Progenitor cell of endocrine pancreas (in vitro differentiated cells): ENCODE data around the gene MAP7D3. TPM values are rescaled to one million over a fixed set of nuclear protein-coding genes. Genes with fewer than 3 reads are reported as not detected.

Experiments used
- DNase-seq: peaks from one replicate; pipeline ENCODE4 v3.0.0; 2021; ENCODE audit warnings: low spot score; ENCODE audit not compliant: unreplicated experiment
- H3K27ac Mint-ChIP-seq: 2 replicates; pipeline ENCODE4 v1.8.0; 2021; ENCODE audit warnings: mild to moderate bottlenecking, moderate library complexity, mixed read lengths
- H3K27me3 Mint-ChIP-seq: 2 replicates; pipeline ENCODE4 v1.8.0; 2021; ENCODE audit warnings: mixed read lengths
- H3K36me3 Mint-ChIP-seq: 2 replicates; pipeline ENCODE4 v1.8.0; 2022; ENCODE audit warnings: mixed read lengths; ENCODE audit not compliant: insufficient read depth
- H3K4me1 Mint-ChIP-seq: 2 replicates; pipeline ENCODE4 v1.8.0; 2021; ENCODE audit warnings: low read depth, mixed read lengths
- H3K4me3 Mint-ChIP-seq: 2 replicates; pipeline ENCODE4 v1.8.0; 2021; ENCODE audit warnings: low read depth, mild to moderate bottlenecking, moderate library complexity, mixed read lengths
- H3K9me3 Mint-ChIP-seq: 2 replicates; pipeline ENCODE4 v1.8.0; 2021; ENCODE audit warnings: low read depth, mixed read lengths
- total RNA-seq: library from RNA; stranded (reverse); gene quantifications from 2 replicates; pipeline ENCODE4 v1.2.1, GENCODE V29; 2021
- TF ChIP-seq, protein P1 (sequence below): fragments of 200-600 bp; sonication (generic); IDR thresholded peaks from one replicate; pipeline ENCODE4 v1.5.0; 2021; ENCODE audit warnings: antibody characterized with exemption, mild to moderate bottlenecking; ENCODE audit not compliant: unreplicated experiment

The MAP7D3 gene
- total RNA-seq, 1 donor from 2014 or later: 5.8 TPM

DNA sequence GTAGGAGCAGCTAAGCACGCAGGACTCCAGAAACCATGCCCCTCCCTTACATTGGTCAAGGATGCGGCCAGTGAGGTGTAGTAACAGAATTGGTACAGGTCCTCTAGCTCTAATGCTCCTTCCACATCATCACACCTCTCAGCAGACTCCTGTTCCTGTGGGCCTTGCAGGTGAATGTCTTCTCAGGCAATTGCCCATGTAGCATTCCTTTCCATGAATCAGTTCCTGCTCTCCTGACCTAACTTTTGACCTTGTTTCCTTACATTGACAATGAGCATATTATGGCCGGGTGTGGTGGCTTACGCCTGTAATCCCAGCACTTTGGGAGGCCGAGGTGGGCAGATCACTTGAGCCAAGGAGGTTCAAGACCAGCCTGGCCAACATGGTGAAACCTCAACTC is 31.3 kb downstream of the MAP7D3 start:
- no peak overlapping the region for H3K27ac Mint-ChIP-seq
- DNase-seq: no peak
- H3K27me3 Mint-ChIP-seq: no peaks in the 10 kb centered on the region
- H3K36me3 Mint-ChIP-seq: peaks cover 9% of the 10 kb centered on the region
- H3K9me3 Mint-ChIP-seq: peaks cover 8% of the 10 kb centered on the region
- no peaks in the 10 kb centered on the region for H3K4me1 Mint-ChIP-seq
- TF ChIP-seq, protein P1, sequence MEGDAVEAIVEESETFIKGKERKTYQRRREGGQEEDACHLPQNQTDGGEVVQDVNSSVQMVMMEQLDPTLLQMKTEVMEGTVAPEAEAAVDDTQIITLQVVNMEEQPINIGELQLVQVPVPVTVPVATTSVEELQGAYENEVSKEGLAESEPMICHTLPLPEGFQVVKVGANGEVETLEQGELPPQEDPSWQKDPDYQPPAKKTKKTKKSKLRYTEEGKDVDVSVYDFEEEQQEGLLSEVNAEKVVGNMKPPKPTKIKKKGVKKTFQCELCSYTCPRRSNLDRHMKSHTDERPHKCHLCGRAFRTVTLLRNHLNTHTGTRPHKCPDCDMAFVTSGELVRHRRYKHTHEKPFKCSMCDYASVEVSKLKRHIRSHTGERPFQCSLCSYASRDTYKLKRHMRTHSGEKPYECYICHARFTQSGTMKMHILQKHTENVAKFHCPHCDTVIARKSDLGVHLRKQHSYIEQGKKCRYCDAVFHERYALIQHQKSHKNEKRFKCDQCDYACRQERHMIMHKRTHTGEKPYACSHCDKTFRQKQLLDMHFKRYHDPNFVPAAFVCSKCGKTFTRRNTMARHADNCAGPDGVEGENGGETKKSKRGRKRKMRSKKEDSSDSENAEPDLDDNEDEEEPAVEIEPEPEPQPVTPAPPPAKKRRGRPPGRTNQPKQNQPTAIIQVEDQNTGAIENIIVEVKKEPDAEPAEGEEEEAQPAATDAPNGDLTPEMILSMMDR: no peak
- no peak overlapping the region for H3K4me3 Mint-ChIP-seq

GRCh38 chrX:136215559-136215958 is 35.6 kb downstream of the MAP7D3 start:
- Mint-ChIP-seq H3K4me1 (no peaks in the 10 kb centered on the region), H3K9me3 (no peaks in the 10 kb centered on the region), H3K27me3 (no peaks in the 10 kb centered on the region), H3K36me3 (peaks cover 3% of the 10 kb centered on the region), H3K27ac (no peak overlapping the region), H3K4me3 (no peak overlapping the region)
- TF ChIP-seq, protein P1: no peak
- DNase-seq: no peak

DNA sequence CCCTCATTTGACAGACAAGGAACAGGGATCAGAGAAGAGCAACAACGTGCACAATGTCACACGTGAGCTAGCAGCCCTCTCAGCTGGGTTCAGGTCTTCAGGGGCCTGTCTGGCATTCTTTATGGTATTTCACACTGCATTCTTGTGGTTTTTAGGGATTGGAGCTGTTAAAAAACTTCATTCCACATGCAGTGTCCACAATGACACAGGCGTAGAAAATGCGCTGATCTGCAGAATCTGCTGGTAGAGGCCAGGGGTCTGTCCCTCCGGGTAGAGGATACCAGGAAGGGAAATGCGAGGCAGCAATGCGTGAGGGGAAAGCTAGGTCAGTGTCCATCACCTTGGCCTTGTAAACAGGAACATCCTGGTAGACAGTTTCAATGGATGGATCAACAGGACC is 36.6 kb downstream of the MAP7D3 start:
- no peaks in the 10 kb centered on the region for H3K4me1 Mint-ChIP-seq
- TF ChIP-seq, protein P1: no peak
- no peaks in the 10 kb centered on the region for H3K27me3 Mint-ChIP-seq
- no peak overlapping the region for H3K4me3 Mint-ChIP-seq
- no peaks in the 10 kb centered on the region for H3K9me3 Mint-ChIP-seq
- no peak for DNase-seq
- no peaks in the 10 kb centered on the region for H3K36me3 Mint-ChIP-seq
- no peak overlapping the region for H3K27ac Mint-ChIP-seq

GRCh38 chrX:136212557-136213111 is 38.6 kb downstream of the MAP7D3 start:
- peaks cover 1% of the 10 kb centered on the region for H3K4me1 Mint-ChIP-seq
- no peak overlapping the region for H3K4me3 Mint-ChIP-seq
- TF ChIP-seq, protein P1: no peak
- no peak overlapping the region for H3K27ac Mint-ChIP-seq
- H3K9me3 Mint-ChIP-seq: no peaks in the 10 kb centered on the region
- H3K36me3 Mint-ChIP-seq: no peaks in the 10 kb centered on the region
- H3K27me3 Mint-ChIP-seq: no peaks in the 10 kb centered on the region
- no peak for DNase-seq

DNA sequence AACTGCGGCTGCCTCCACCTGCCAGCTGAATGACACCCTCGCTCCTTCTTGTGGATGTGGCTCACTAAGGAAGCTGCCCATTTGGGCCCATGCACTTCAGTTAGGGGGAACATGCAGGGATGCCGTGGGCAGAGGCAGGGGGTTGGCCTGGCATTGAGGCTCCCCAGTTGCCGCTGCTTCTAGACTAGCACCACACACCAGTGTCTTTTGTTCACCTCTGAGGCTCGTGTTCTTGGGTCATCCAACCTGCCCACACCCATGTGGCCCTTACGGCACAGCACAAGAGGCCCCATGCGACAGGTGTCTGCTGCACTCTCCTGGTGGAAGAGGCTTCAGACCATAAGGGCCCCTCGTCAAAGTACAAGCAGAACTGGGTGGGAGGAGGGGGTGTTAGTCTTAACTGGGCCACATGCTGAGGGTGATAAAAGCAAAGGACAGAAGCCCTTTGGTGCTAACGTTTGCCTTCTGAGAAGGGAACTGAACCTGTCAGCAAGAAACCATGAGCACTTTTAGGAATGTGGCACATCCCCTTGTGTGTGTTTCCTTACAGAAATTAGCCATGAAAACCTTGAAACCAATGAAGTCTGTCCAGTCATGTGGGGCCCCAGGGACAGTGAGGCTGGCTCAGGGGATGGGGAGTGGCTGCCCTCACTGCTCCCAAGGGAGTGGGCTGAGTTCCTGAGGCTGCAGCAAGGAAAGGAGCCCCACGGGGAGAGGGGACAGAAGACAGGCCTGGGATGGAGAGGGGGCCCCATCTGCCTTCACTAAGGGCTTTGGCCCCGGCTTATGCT is 39.2 kb downstream of the MAP7D3 start:
- no peak for DNase-seq
- Mint-ChIP-seq H3K36me3 (no peaks in the 10 kb centered on the region), H3K9me3 (no peaks in the 10 kb centered on the region)

More for the DNA sequence above, 39.2 kb downstream of the MAP7D3 start:
- Mint-ChIP-seq H3K27ac (no peak overlapping the region), H3K4me1 (peaks cover 1% of the 10 kb centered on the region), H3K27me3 (no peaks in the 10 kb centered on the region), H3K4me3 (no peak overlapping the region)
- TF ChIP-seq, protein P1: no peak
